MM.1S (cell line): ENCODE results near the gene SAMD4A.

Source experiments
- DNase-seq: peaks from one replicate; pipeline ENCODE4 v3.0.0-alpha.2; 2015
- H2AFZ ChIP-seq: fragments of 300-600 bp; sonication (generic); 2 replicates; pipeline ENCODE4 v1.6.0; 2016; ENCODE audit warnings: antibody characterized with exemption, low read length
- H3F3A ChIP-seq: fragments of 300-600 bp; sonication (generic); 2 replicates; pipeline ENCODE4 v1.6.1; 2016; ENCODE audit warnings: mild to moderate bottlenecking, antibody characterized with exemption, low read length, moderate library complexity, mixed read lengths; ENCODE audit not compliant: insufficient read depth
- H3K27ac ChIP-seq: fragments of 300-600 bp; sonication (generic); 2 replicates; pipeline ENCODE4 v1.5.1; 2016; ENCODE audit warnings: mild to moderate bottlenecking, low read length
- H3K27me3 ChIP-seq: fragments of 300-600 bp; sonication (generic); replicated peaks from 2 replicates; pipeline ENCODE4 v1.6.0; 2016; ENCODE audit warnings: low read length; ENCODE audit not compliant: insufficient read depth
- H3K36me3 ChIP-seq: fragments of 300-600 bp; sonication (generic); replicated peaks from 2 replicates; pipeline ENCODE4 v1.6.1; 2016; ENCODE audit warnings: mild to moderate bottlenecking, low read length, mixed read lengths; ENCODE audit not compliant: insufficient read depth
- H3K4me1 ChIP-seq: fragments of 300-600 bp; sonication (generic); 2 replicates; pipeline ENCODE4 v1.6.1; 2016; ENCODE audit warnings: low read length, mixed read lengths
- H3K4me2 ChIP-seq: fragments of 300-600 bp; sonication (generic); 2 replicates; pipeline ENCODE4 v1.6.0; 2016; ENCODE audit warnings: low read depth, low read length
- H3K4me3 ChIP-seq: fragments of 300-600 bp; sonication (generic); 2 replicates; pipeline ENCODE4 v1.5.1; 2016; ENCODE audit warnings: low read length, mixed read lengths
- H3K79me2 ChIP-seq: fragments of 300-600 bp; sonication (generic); 2 replicates; pipeline ENCODE4 v1.6.1; 2016; ENCODE audit warnings: mixed run types, low read length, mixed read lengths
- H3K9ac ChIP-seq: fragments of 300-600 bp; sonication (generic); 2 replicates; pipeline ENCODE4 v1.6.1; 2016; ENCODE audit warnings: low read length, mixed read lengths
- H3K9me2 ChIP-seq: fragments of 300-600 bp; sonication (generic); replicated peaks from 2 replicates; pipeline ENCODE4 v1.6.1; 2016; ENCODE audit warnings: mild to moderate bottlenecking, low read length, mixed read lengths; ENCODE audit not compliant: insufficient read depth
- H3K9me3 ChIP-seq: fragments of 300-600 bp; sonication (generic); replicated peaks from 2 replicates; pipeline ENCODE4 v1.6.1; 2016; ENCODE audit warnings: mild to moderate bottlenecking, low read length, mixed read lengths; ENCODE audit not compliant: insufficient read depth
- H4K20me1 ChIP-seq: fragments of 300-600 bp; sonication (generic); 2 replicates; pipeline ENCODE4 v1.6.1; 2016; ENCODE audit warnings: mild to moderate bottlenecking, low read length, moderate library complexity, mixed read lengths; ENCODE audit not compliant: insufficient read depth
- EZH2 ChIP-seq: fragments of 300-600 bp; sonication (generic); optimal IDR thresholded peaks from 2 replicates; pipeline ENCODE3; 2017; ENCODE audit warnings: low read depth, mild to moderate bottlenecking, antibody characterized with exemption, low read length, mixed read lengths
- EZH2phosphoT487 ChIP-seq: fragments of 300-600 bp; sonication (generic); IDR thresholded peaks from 2 replicates; pipeline ENCODE4 v1.6.1; 2018; ENCODE audit warnings: antibody characterized with exemption, low read length
- TF ChIP-seq, protein P1 (sequence below): fragments of 300-600 bp; sonication (generic); IDR thresholded peaks from 2 replicates; pipeline ENCODE4 v1.5.1; 2016; ENCODE audit warnings: antibody characterized with exemption, low read length, mixed read lengths

SAMD4A gene

DNA sequence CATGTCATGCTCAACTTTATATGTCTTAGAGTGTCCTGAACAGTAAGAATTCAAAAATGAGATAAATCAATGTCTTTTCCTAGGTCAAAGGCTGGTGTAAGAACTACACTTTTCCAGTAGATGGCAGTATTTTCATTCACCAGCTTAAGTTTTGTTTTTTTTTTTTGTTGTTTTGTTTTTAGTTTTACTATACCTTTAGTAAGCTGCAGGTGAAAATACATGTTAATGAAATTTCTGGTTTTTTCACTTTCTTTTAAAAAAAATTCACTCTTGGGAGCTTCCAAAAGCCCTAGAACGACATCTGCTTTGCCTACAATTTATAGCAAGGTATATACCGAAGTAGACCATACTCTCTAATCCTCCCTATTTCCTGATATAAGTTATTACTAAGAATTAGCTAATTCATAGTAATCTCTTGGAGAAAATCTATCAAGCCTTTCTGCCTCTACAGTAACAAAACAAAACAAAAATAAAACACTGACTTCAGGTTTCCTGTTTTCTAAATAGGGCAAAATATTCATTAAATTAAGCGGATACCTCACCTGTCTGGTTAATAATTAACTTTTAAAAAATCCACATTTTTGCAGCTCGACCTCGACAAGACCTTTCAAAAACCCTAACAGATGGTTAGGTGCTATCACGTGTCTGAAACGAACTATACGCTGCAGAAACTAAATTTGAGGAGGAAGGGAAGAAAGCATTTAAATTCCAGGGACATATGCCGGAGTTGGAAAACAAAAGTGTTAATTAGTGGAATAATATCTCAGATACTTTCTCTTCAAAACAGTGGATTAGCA lies 2.7 kb upstream of the SAMD4A start:
- Histone ChIP-seq H3K4me1 (no peaks in the 10 kb centered on the region), H4K20me1 (no peaks in the 10 kb centered on the region), H3K9me2 (no peaks in the 10 kb centered on the region), H3F3A (peaks cover 15% of the 10 kb centered on the region; the same call in 1 of the 2 replicates), H3K79me2 (no peaks in the 10 kb centered on the region), H3K9ac (peak overlapping the region; percentile 28; the same call in 1 of the 2 replicates), H3K4me2 (peak overlapping the region; percentile 68), H3K4me3 (peak overlapping the region; percentile 69), H3K27ac (peak overlapping the region; percentile 52; the same call in 1 of the 2 replicates), H3K27me3 (no peaks in the 10 kb centered on the region), H2AFZ (peak overlapping the region; percentile 69; the same call in 1 of the 2 replicates), H3K36me3 (no peaks in the 10 kb centered on the region), H3K9me3 (no peaks in the 10 kb centered on the region)
- DNase-seq, result peak; percentile 31
- TF ChIP-seq, protein P1, sequence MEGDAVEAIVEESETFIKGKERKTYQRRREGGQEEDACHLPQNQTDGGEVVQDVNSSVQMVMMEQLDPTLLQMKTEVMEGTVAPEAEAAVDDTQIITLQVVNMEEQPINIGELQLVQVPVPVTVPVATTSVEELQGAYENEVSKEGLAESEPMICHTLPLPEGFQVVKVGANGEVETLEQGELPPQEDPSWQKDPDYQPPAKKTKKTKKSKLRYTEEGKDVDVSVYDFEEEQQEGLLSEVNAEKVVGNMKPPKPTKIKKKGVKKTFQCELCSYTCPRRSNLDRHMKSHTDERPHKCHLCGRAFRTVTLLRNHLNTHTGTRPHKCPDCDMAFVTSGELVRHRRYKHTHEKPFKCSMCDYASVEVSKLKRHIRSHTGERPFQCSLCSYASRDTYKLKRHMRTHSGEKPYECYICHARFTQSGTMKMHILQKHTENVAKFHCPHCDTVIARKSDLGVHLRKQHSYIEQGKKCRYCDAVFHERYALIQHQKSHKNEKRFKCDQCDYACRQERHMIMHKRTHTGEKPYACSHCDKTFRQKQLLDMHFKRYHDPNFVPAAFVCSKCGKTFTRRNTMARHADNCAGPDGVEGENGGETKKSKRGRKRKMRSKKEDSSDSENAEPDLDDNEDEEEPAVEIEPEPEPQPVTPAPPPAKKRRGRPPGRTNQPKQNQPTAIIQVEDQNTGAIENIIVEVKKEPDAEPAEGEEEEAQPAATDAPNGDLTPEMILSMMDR, result peak; percentile 56
- TF ChIP-seq EZH2phosphoT487, result no peak

DNA sequence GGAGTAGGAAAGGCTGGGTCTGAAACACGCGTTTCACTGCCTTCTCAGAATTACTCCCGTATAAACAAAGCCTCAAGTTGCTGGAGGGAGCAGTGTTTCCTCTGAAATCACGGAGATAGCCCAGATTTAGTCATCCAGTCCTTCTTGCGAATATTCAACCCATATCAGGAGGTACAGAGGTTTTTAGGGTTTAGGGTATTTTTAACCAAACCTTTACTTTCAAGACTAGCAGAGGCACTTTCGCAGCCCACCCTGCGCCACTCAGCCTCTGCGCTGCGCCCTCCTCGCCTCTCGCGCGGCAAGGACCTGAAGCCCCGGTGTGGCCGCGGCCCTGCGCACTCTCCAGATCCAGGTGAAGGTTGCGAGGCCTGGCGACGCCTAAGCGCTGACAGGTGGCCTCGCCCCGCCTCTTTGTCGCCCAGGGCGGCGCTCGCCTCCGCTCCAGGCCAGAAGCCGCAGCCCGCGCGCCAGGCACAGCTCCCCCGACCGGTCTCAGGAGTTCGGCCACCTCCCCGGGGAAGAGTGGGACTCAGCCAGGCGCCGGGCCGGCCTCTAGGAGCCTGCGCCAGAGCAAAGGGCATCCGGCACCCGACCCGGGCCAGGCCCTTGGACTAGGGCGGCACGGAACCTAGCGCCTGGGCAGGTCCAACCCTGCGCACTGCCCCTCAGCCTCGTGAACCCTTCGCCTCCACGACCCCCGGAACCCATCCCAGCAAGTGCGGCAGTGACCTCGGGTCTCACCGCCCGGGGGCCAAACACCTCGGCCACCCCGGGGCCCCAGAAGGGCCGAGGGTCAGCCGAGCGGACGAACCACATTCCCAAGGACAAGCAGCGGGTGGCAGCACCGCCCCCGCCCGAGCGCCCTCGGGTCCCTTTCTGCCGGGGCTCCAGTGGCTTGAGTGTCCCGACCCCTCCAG lies 1.8 kb upstream of the SAMD4A start:
- no peaks in the 10 kb centered on the region for H3K9me2 ChIP-seq
- no peaks in the 10 kb centered on the region for H3K9me3 ChIP-seq
- H3K27me3 ChIP-seq, result no peaks in the 10 kb centered on the region
- peak overlapping the region; percentile 51; the same call in 1 of the 2 replicates for H3K9ac ChIP-seq
- no peaks in the 10 kb centered on the region for H3K36me3 ChIP-seq
- H3K4me2 ChIP-seq, result peak overlapping the region; percentile 68
- H3F3A ChIP-seq, result peaks cover 15% of the 10 kb centered on the region; the same call in 1 of the 2 replicates
- H3K4me3 ChIP-seq, result peak overlapping the region; percentile 69
- H3K79me2 ChIP-seq, result no peaks in the 10 kb centered on the region
- DNase-seq, result peak; percentile 75
- H3K4me1 ChIP-seq, result no peaks in the 10 kb centered on the region
- H4K20me1 ChIP-seq, result no peaks in the 10 kb centered on the region
- no peak for TF ChIP-seq EZH2
- TF ChIP-seq, protein P1, result no peak
- TF ChIP-seq EZH2phosphoT487, result no peak
- peak overlapping the region; percentile 77 for H2AFZ ChIP-seq
- peak overlapping the region; percentile 52; the same call in 1 of the 2 replicates for H3K27ac ChIP-seq

- Histone ChIP-seq H3K4me2 (peak overlapping the region; percentile 77), H3K27ac (peak overlapping the region; percentile 52; the same call in 1 of the 2 replicates), H3F3A (peaks cover 15% of the 10 kb centered on the region; the same call in 1 of the 2 replicates), H3K36me3 (no peaks in the 10 kb centered on the region), H3K9ac (peak overlapping the region; percentile 51; the same call in 1 of the 2 replicates), H3K27me3 (no peaks in the 10 kb centered on the region), H4K20me1 (no peaks in the 10 kb centered on the region), H3K9me2 (no peaks in the 10 kb centered on the region), H2AFZ (peak overlapping the region; percentile 77), H3K79me2 (no peaks in the 10 kb centered on the region), H3K4me1 (no peaks in the 10 kb centered on the region), H3K9me3 (no peaks in the 10 kb centered on the region), H3K4me3 (peak overlapping the region; percentile 69)
- no peak for TF ChIP-seq EZH2
- TF ChIP-seq EZH2phosphoT487, result no peak
- TF ChIP-seq, protein P1, result no peak
- DNase-seq, result peak; percentile 67
Observed at GRCh38 chr14:54565785-54566409, 1.0 kb upstream of the SAMD4A start.
